GM13977 (cell line): ENCODE measurements around the gene NFKB1.

Source experiments
- DNase-seq: peaks from one replicate; pipeline ENCODE4 v3.0.0; 2012; ENCODE audit warnings: low spot score
- in situ Hi-C: fragments of 300-500 bp; cut with MboI; formaldehyde crosslinking; loops from one replicate; pipeline ENCODE4 v1.12.0; 2022; ENCODE audit warnings: low sequenced_read_pairs, low pct_unique_long_range_greater_than_20kb, mixed read lengths, inconsistent platforms; ENCODE audit not compliant: unreplicated experiment
- TF ChIP-seq, protein P1 (sequence below): IDR thresholded peaks from 2 replicates; pipeline ENCODE4 v1.5.1; 2012; ENCODE audit warnings: mild to moderate bottlenecking, control low read depth; ENCODE audit not compliant: insufficient read depth; ENCODE audit errors: extremely low read depth, missing control alignments

Gene NFKB1

DNA sequence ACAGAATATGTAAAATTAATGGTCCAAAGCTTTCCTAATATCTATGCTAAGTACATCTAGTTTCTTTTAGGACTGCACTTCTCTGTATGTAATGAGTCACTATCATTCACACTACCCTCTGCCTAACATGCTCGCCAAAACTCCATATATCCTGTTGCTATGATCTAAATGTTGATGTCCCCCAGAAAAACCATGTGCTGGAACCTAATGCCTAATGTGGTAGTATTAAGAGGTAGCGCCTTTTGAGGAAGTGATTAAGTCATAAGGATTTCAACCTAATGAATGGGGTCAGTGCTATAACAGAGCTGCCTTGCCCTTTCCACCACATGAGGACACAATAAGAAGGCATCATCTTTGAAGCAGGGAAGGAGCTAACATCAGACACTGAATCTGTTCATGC is 34.9 kb upstream of the NFKB1 start:
- TF ChIP-seq, protein P1, sequence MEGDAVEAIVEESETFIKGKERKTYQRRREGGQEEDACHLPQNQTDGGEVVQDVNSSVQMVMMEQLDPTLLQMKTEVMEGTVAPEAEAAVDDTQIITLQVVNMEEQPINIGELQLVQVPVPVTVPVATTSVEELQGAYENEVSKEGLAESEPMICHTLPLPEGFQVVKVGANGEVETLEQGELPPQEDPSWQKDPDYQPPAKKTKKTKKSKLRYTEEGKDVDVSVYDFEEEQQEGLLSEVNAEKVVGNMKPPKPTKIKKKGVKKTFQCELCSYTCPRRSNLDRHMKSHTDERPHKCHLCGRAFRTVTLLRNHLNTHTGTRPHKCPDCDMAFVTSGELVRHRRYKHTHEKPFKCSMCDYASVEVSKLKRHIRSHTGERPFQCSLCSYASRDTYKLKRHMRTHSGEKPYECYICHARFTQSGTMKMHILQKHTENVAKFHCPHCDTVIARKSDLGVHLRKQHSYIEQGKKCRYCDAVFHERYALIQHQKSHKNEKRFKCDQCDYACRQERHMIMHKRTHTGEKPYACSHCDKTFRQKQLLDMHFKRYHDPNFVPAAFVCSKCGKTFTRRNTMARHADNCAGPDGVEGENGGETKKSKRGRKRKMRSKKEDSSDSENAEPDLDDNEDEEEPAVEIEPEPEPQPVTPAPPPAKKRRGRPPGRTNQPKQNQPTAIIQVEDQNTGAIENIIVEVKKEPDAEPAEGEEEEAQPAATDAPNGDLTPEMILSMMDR: no peak
- no peak for DNase-seq
- in situ Hi-C loops: no loop called here

DNA sequence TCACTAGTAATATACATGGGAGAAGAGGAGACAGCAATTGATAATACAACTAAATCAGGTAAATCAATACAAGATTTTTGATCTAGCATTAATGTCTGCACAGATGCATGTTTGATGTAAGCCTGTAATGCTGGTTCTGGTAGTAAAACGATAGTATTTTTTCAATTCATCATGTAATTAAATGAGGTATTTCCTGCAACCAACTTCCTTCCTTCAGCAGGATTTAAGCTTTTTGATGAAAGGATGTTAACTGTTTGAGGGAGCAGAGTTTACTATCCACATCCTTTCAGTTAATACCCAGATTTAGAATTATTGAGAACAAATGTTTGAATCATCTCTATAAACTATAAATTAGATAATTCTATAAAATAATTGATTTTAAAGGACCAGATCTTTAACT is 31.4 kb upstream of the NFKB1 start:
- no peak for DNase-seq
- in situ Hi-C loops: no loop called here
- TF ChIP-seq, protein P1: no peak

DNA sequence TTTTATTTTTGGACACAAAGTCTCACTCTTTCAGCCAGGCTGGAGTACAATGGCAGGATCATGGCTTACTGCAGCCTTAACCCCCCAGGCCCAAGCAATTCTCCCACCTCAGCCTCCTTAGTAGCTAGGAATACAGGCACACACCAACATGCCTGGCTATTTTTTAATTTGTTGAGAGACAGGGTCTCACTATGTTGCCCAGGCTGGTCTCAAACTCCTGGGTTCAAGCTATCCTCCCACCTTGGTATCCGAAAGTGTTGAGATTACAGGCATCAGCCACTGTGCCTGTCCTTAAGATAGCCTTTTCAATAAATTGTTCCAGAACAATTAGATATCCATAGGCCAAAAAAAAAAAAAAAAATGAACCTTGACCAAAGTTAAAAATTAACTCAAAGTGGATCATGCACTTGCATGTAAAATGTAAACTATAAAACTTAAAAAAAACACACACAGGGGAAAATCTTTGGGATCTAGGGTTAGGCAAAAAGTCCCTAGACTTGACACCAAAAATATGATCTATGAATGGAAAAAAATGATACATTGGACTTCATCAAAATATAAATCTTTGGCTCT is 28.6 kb upstream of the NFKB1 start:
- no peak for DNase-seq
- TF ChIP-seq, protein P1: no peak
- in situ Hi-C loops: no loop called here

DNA sequence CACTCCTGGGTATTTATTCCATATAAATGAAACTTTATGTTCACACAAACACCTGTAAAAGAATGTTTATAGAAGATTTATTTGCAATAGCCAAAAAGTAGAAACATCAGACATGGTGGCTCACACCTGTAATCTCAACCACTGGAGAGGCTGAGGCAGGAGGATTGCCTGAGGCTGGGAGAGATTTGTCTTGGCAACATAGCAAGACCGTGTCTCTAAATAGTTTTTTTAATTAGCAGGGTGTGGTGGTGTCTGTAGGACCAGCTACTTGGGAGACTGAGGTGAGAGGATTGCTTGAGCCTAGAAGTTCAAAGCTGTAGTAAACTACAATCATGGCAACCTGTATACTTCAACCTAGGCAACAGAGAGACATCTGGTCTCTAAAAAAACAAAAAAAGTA is 27.7 kb upstream of the NFKB1 start:
- TF ChIP-seq, protein P1: no peak
- in situ Hi-C loops: no loop called here
- DNase-seq: no peak

DNA sequence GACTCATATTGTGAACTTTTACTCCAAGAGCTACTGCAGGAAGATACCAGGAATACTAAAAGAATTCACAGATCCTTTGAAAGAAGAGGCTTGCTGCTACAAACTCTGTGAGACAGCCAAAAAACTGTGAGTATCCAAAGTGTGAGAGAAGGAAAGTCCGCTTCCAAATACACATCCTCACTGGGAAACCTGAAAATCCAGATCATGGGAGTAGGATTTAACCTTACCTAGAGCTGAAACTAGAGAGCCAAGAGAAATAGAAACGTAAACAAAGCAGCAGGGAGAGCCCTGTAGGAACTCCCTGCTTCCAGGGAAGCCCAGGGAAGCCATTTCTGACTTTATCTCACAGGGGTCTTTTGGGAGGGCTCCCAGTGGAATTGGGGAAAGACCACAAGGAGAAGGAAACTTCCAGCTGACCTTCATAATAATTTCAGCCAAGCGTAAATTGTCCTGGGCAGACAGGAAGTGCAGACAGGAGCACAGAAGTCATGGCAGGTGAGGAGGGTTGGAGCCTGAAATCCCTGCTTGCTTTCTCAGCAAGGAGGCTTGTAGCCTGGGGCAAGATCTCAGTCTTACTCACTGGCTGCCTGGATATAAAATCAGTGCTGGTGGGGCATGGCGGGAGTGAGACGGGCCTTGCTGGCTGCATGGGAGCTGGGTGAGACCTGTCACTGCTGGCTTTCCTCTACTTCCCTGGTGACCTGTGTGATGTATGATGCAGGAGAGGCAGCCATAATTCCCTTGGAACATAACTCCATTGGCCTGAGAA is 26.2 kb upstream of the NFKB1 start:
- TF ChIP-seq, protein P1: no peak
- in situ Hi-C loops: no loop called here
- no peak for DNase-seq

DNA sequence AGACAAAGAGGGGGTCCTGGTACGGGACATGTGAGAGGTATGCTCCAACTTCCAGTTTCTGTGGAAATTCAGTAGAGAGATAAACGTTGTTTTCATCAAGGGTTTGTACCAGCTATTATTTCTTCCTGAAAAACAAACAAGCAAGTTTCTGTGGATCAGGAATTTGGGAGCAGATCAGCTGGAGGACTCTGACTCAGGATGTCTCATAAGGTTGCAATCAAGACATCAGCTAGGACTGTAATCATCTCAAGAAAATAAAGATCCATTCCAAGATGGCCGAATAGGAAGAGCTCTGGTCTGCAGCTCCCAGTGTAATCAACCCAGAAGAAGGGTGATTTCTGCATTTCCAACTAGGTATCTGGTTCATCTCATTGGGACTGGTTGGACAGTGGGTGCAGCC is 23.5 kb upstream of the NFKB1 start:
- DNase-seq: no peak
- in situ Hi-C loops: no loop called here
- TF ChIP-seq, protein P1: no peak
